ENCODE data around the gene ZNF426. TPM values are rescaled to one million over a fixed set of nuclear protein-coding genes. Genes with fewer than 3 reads are reported as not detected.

ZNF426 gene
- total RNA-seq, 4 donors from 2014 or later: 3.2 to 4.8 (median 3.8) TPM

GRCh38 chr19:9531933-9532332 lies 6.5 kb downstream of the ZNF426 start:
- Histone ChIP-seq H3K4me3 (no peak overlapping the region), H3K4me1 (no peaks in the 10 kb centered on the region), H3K9me3 (peaks cover 21 to 51% (median 44%) of the 10 kb centered on the region in 3 donors), H3K27me3 (no peaks in the 10 kb centered on the region), H3K27ac (no peak overlapping the region), H3K36me3 (peaks cover 60 to 100% of the 10 kb centered on the region in 2 donors)
- no peak for ATAC-seq
- no peak for TF ChIP-seq CTCF (IDR thresholded peaks at IDR 0.05 in 4 of 5, conservative IDR thresholded peaks at IDR 0.05 in 1 of 5)
- TF ChIP-seq POLR2A (IDR thresholded peaks at IDR 0.05): no peak
- intact Hi-C loops (cut with DNase I; ENCODE audit: low total_unique reads): no loop called here
- in situ Hi-C loops (cut with MboI; ENCODE audit: low sequenced_read_pairs in 4 of 4): no loop called here
- DNase-seq: no peak

- intact Hi-C loops (cut with DNase I; ENCODE audit: low total_unique reads) (no loop called here), in situ Hi-C loops (cut with MboI; ENCODE audit: low sequenced_read_pairs in 4 of 4) (no loop called here)
- Histone ChIP-seq H3K4me1 (no peaks in the 10 kb centered on the region), H3K27ac (no peak overlapping the region), H3K9me3 (peaks cover 27 to 80% (median 60%) of the 10 kb centered on the region in 3 donors), H3K36me3 (peaks cover 66 to 92% of the 10 kb centered on the region in 2 donors), H3K27me3 (no peaks in the 10 kb centered on the region), H3K4me3 (peak overlapping the region in 1 of 4 donors; percentile 49)
- TF ChIP-seq CTCF (IDR thresholded peaks at IDR 0.05 in 4 of 5, conservative IDR thresholded peaks at IDR 0.05 in 1 of 5) (no peak), POLR2A (IDR thresholded peaks at IDR 0.05) (no peak)
- DNase-seq (no peak), ATAC-seq (no peak)
These were observed 9.6 kb downstream of the ZNF426 start for GRCh38 chr19:9528757-9529336.

- H3K9me3 ChIP-seq: peaks cover 38 to 76% (median 48%) of the 10 kb centered on the region in 3 donors
- H3K36me3 ChIP-seq: peaks cover 34 to 56% of the 10 kb centered on the region in 2 donors
- DNase-seq (no peak), ATAC-seq (no peak)
- no peak overlapping the region for H3K27ac ChIP-seq
- in situ Hi-C loops (cut with MboI; ENCODE audit: low sequenced_read_pairs in 4 of 4): no loop called here
- intact Hi-C loops (cut with DNase I; ENCODE audit: low total_unique reads): no loop called here
- H3K4me1 ChIP-seq: no peaks in the 10 kb centered on the region
- TF ChIP-seq CTCF (IDR thresholded peaks at IDR 0.05 in 4 of 5, conservative IDR thresholded peaks at IDR 0.05 in 1 of 5) (no peak), POLR2A (IDR thresholded peaks at IDR 0.05) (no peak)
- H3K27me3 ChIP-seq: no peaks in the 10 kb centered on the region
- peak overlapping the region in 1 of 4 donors; percentile 24 for H3K4me3 ChIP-seq
These were observed 14.5 kb downstream of the ZNF426 start for GRCh38 chr19:9523885-9524474.

GRCh38 chr19:9507285-9507684 lies 31.2 kb downstream of the ZNF426 start:
- Histone ChIP-seq H3K27me3 (no peaks in the 10 kb centered on the region), H3K9me3 (peaks cover 0 to 4% (median 0%) of the 10 kb centered on the region in 3 donors), H3K4me1 (no peaks in the 10 kb centered on the region), H3K4me3 (no peak overlapping the region), H3K27ac (no peak overlapping the region), H3K36me3 (no peaks in the 10 kb centered on the region)
- ATAC-seq (no peak), DNase-seq (no peak)
- TF ChIP-seq POLR2A (IDR thresholded peaks at IDR 0.05): no peak
- TF ChIP-seq CTCF (IDR thresholded peaks at IDR 0.05 in 4 of 5, conservative IDR thresholded peaks at IDR 0.05 in 1 of 5): no peak
- in situ Hi-C loops (cut with MboI; ENCODE audit: low sequenced_read_pairs in 4 of 4): no loop called here
- intact Hi-C loops (cut with DNase I; ENCODE audit: low total_unique reads): no loop called here

Data from gastrocnemius medialis (tissue), 4 donors.